Endothelial cell of umbilical vein (primary cell): ENCODE measurements around the gene CRISPLD2.

ENCODE experiments used
- FOS ChIP-seq: IDR thresholded peaks from 2 replicates; pipeline ENCODE4 v1.6.1; 2011; ENCODE audit warnings: mild to moderate bottlenecking, low read length, moderate library complexity, borderline replicate concordance; ENCODE audit not compliant: insufficient read depth
- JUN ChIP-seq: IDR thresholded peaks from 2 replicates; pipeline ENCODE4 v1.6.1; 2011; ENCODE audit warnings: borderline replicate concordance, low read depth; ENCODE audit not compliant: insufficient read length, insufficient read depth
- POLR2AphosphoS5 ChIP-seq: IDR thresholded peaks from 2 replicates; pipeline ENCODE4 v1.6.1; 2012; ENCODE audit warnings: low read depth, mild to moderate bottlenecking, control low read depth, low read length, moderate library complexity; ENCODE audit not compliant: insufficient read depth
- TF ChIP-seq, protein P1 (sequence below): IDR thresholded peaks from 2 replicates; pipeline ENCODE4 v1.6.1; 2011; ENCODE audit not compliant: insufficient read depth, insufficient read length
- TF ChIP-seq, protein P2 (sequence below), 2 donors: IDR thresholded peaks; 1 replicate in 1 of 2; 2 replicates in 1 of 2; pipeline ENCODE4 v1.5.1; 2011; ENCODE audit warnings: low read length in 2 of 2, mild to moderate bottlenecking in 2 of 2, moderate library complexity in 2 of 2, control low read depth in 1 of 2, inconsistent platforms in 1 of 2, low read depth in 1 of 2; ENCODE audit not compliant: insufficient read depth in 1 of 2; ENCODE audit errors: extremely low read depth in 1 of 2

DNA sequence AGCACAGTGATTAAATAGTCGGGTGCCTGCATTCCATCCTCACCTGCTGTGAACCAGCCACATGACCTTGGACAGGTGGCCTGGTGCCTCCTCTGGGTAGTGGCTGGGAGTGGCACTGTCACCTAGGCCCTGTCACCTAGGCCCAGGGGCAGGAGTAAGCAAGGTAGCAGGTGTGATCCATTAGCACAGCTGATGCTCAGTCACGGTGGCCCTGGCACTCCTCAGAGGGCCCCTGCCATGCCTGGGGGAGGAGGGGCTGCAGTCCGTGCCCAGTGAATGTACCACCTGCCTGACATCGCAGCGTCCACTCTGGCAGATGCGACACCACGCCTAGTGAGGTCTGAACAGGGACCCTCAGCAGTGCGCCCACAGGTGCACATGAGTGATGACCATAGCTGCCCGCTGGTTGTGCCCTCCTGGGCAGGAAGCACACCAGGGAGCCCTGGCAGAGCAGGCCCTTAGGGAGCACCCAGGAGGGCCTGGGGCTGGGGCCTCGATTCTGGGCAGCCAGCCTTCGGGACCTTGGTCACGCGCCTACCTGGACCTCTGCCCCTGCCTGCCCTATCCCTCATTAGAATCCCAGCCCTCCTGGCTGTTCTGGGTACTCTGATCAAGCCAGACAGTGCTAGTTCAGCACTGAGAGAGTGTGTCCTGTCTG lies 33.1 kb upstream of the CRISPLD2 start:
- TF ChIP-seq, protein P1, sequence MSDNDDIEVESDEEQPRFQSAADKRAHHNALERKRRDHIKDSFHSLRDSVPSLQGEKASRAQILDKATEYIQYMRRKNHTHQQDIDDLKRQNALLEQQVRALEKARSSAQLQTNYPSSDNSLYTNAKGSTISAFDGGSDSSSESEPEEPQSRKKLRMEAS = no peak
- TF ChIP-seq, protein P2, sequence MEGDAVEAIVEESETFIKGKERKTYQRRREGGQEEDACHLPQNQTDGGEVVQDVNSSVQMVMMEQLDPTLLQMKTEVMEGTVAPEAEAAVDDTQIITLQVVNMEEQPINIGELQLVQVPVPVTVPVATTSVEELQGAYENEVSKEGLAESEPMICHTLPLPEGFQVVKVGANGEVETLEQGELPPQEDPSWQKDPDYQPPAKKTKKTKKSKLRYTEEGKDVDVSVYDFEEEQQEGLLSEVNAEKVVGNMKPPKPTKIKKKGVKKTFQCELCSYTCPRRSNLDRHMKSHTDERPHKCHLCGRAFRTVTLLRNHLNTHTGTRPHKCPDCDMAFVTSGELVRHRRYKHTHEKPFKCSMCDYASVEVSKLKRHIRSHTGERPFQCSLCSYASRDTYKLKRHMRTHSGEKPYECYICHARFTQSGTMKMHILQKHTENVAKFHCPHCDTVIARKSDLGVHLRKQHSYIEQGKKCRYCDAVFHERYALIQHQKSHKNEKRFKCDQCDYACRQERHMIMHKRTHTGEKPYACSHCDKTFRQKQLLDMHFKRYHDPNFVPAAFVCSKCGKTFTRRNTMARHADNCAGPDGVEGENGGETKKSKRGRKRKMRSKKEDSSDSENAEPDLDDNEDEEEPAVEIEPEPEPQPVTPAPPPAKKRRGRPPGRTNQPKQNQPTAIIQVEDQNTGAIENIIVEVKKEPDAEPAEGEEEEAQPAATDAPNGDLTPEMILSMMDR (IDR thresholded peaks at IDR 0.05; ENCODE audit: extremely low read depth in 1 of 2, insufficient read depth in 1 of 2, low read depth in 1 of 2, low read length in 2 of 2) = no peak
- TF ChIP-seq POLR2AphosphoS5 (no peak), JUN (no peak), FOS (no peak)
